Middle frontal gyrus (tissue), 1 donor: Measurements from ENCODE around the gene STX5.
A peak's percentile ranks its signal among the peaks of the same experiment; 100 is the strongest.
"Not testable (repeated sequence)": the region's sequence is repeated elsewhere in the genome, so short reads cannot be mapped to it uniquely, and the experiment has no call there.

Experiments used
- DNase-seq: peaks from one replicate; pipeline ENCODE4 v3.0.0-alpha.2; 2015; ENCODE audit warnings: low spot score; ENCODE audit errors: extremely low spot score

The STX5 gene, protein sequence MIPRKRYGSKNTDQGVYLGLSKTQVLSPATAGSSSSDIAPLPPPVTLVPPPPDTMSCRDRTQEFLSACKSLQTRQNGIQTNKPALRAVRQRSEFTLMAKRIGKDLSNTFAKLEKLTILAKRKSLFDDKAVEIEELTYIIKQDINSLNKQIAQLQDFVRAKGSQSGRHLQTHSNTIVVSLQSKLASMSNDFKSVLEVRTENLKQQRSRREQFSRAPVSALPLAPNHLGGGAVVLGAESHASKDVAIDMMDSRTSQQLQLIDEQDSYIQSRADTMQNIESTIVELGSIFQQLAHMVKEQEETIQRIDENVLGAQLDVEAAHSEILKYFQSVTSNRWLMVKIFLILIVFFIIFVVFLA

GRCh38 chr11:62831520-62832335, at the start of gene STX5:
Gene STX5 (minus strand): TSS chr11:62832051. CDS start chr11:62831243, 808 bp downstream.
- DNase-seq: peak; percentile 99

DNA sequence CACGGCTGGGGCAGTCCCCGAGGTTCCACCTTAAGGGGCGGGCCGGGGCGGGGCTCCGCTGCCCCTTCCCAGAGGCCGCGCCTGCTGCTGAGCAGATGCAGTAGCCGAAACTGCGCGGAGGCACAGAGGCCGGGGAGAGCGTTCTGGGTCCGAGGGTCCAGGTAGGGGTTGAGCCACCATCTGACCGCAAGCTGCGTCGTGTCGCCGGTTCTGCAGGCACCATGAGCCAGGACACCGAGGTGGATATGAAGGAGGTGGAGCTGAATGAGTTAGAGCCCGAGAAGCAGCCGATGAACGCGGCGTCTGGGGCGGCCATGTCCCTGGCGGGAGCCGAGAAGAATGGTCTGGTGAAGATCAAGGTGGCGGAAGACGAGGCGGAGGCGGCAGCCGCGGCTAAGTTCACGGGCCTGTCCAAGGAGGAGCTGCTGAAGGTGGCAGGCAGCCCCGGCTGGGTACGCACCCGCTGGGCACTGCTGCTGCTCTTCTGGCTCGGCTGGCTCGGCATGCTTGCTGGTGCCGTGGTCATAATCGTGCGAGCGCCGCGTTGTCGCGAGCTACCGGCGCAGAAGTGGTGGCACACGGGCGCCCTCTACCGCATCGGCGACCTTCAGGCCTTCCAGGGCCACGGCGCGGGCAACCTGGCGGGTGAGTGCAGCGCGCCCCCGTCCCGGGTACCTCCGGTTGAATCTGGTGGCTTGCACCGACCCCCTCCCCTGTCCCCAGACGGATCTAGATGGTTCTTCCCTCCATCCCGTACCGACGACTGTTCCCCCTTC, 49.1 kb upstream of the STX5 start, which contains the start of gene SLC3A2:
Gene SLC3A2, plus strand, starts transcription at position 94 of the 776 bp plus-strand sequence. Its CDS starts 128 bp downstream, at position 222.
- DNase-seq: peak; percentile 68

GRCh38 chr11:62880231-62880802, 48.5 kb upstream of the STX5 start:
- no peak for DNase-seq

DNA sequence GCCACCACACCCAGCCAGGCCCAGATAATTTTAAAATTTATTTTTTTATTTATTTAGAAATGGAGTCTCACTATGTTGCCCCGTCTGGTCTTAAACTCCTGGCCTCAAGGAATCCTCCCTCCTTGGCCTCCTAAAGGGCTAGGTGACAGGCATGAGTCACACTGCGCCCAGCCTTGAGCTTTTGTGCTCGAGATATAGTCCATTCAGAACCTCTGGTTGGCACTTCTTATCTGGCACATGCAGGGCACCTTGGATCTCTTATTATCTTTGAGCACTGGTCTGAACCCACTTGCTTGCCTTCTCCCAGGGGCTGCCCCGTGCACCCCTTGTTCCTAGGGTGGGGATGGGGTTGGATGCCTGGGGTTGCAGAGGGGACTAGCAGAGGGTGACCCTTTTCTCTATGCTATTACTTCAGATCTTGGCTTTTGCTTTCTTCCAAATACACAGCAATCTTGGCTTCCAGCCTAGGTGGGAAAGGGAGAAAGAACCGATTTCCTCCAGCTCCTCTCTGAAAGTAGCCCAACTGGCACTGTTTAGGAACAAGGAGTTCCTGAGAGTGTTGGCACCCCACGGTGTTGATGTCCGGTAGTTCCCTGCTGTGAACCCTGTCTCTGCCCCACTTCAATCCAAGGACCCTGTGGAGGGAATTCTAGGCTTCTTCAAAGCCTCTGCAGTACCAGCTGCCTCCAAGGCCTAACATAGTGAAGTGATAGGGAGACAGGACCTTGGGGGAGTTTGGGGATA, 47.6 kb upstream of the STX5 start:
- DNase-seq: no peak

DNA sequence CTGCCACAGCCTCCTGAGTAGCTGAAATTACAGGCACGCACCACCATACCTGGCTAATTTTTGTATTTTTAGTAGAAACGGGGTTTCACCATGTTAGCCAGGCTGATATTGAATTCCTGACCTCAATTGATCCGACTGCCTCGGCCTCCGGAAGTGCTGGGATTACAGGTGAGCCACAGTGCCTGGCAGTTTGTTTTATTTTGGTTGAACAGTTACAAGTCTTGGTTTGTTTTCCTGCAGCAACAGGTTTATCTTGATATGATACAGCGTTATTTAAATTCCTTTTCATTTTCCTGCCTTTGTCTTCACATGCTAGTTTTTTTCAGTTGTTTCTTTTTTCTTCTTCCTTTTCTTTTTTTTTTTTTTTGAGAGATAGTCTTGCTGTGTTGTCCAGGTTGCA, 44.9 kb upstream of the STX5 start:
- DNase-seq: no peak

GRCh38 chr11:62875698-62876478, 44.0 kb upstream of the STX5 start:
- no peak for DNase-seq

DNA sequence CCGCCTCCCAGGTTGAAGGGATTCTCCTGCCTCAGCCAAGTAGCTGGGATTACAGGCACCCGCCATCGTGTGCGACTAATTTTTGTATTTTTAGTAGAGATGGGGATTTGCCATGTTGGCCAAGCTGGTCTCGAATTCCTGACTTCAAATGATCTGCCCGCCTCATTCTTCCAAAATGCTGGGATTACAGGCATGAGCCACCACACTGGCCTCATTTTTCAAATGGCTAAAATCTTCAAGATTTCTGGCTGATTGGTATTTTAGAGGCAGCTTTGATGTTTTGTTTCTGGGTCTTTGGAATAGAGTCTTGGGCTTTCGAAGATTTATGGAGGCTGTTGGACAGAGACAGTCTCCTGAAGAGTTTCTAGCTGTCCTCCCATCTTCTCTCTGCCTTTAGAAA, 43.0 kb upstream of the STX5 start:
- DNase-seq: no peak

GRCh38 chr11:62865635-62866034, 33.8 kb upstream of the STX5 start:
- DNase-seq: no peak

DNA sequence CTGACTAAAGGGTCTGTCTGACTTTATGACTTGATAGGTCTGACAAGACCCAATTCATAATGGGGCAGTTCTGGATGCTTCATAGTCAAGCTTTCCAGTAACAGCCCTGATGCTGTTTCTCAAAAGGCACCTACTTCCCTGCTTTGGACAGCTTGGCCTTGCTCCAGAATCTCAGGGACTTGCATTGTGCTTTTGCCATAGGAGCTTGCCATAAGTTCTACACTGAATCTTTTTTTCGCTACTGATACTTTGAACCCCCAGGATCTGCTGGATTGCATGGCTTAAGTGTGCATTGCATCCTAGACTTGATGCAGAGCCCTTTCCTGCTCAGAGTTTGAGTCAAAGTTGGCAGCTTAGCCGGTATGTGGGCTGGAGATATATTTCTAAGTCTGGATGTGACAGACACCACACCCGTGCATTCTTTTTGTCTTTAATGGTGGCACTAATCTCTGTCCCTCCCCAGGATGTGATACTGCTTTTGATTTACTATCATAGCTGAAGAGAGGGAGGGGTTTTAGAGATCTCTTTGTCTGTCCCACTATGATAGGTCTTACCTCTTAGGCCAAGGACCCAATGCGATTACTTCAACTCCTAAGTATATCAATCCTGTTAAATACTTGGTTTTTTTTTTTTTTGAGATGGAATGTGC, 32.0 kb upstream of the STX5 start:
- no peak for DNase-seq

GRCh38 chr11:62861564-62862192, 29.8 kb upstream of the STX5 start:
- DNase-seq: not testable (repeated sequence)

- no peak for DNase-seq
Observed at GRCh38 chr11:62860835-62861563, 29.1 kb upstream of the STX5 start.

GRCh38 chr11:62859281-62859703, 27.4 kb upstream of the STX5 start:
- DNase-seq: not testable (repeated sequence)

GRCh38 chr11:62858201-62858600, 26.4 kb upstream of the STX5 start:
- DNase-seq: no peak

- no peak for DNase-seq
Observed at GRCh38 chr11:62857541-62857982, 25.7 kb upstream of the STX5 start.

- no peak for DNase-seq
Observed at GRCh38 chr11:62856333-62856895, 24.6 kb upstream of the STX5 start.

DNA sequence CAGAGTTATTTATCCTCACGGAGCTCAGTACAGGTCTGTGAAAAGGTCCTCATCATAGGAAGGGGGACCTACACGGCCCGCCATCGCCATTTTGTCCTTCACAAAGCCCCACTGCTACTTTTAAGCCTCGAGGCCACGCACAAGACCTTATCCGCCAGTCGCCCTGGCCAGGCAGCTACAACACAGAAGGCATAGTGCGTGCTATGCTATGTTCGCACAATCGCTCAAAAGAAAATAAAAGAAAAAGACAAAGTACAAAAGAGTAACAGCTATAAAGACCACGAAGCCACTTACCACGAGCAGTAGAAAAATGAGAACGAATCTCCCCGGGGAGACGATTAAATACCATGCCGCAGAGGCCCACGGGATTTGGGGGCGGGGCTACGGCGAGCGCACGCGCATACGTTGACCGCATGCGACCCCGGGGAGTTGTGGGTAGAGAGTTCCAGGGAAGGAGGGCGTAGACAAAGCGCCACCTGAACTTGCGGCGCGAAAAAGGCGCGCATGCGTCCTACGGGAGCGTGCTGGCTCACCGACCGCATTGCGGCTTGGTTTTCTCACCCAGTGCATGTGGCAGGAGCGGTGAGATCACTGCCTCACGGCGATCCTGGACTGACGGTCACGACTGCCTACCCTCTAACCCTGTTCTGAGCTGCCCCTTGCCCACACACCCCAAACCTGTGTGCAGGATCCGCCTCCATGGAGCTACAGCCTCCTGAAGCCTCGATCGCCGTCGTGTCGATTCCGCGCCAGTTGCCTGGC, 23.9 kb upstream of the STX5 start:
- DNase-seq: peak; percentile 90
